Fibroblast of skin of back (primary cell): ENCODE measurements around the gene GRK4.
"Not testable (repeated sequence)": the region's sequence is repeated elsewhere in the genome, so short reads cannot be mapped to it uniquely, and the experiment has no call there.

Source experiments
- DNase-seq: peaks from one replicate; pipeline ENCODE4 v3.0.0-alpha.2; 2013

Gene GRK4

GRCh38 chr4:3041192-3042142 is 78.1 kb downstream of the GRK4 start:
- DNase-seq, result peak; percentile 80

- DNase-seq, result no peak
Observed at GRCh38 chr4:3042226-3042625, 78.9 kb downstream of the GRK4 start.

- no peak for DNase-seq
Observed at GRCh38 chr4:3043282-3044020, 80.1 kb downstream of the GRK4 start.

- DNase-seq, result peak; percentile 48
Observed at GRCh38 chr4:3044870-3045819, 81.8 kb downstream of the GRK4 start.

- no peak for DNase-seq
Observed at GRCh38 chr4:3046162-3046561, 82.8 kb downstream of the GRK4 start.

- DNase-seq, result no peak
Observed at GRCh38 chr4:3046623-3047022, 83.3 kb downstream of the GRK4 start.

GRCh38 chr4:3047464-3048286 is 84.3 kb downstream of the GRK4 start:
- peak; percentile 48 for DNase-seq

- DNase-seq, result not testable (repeated sequence)
Observed at GRCh38 chr4:3051141-3051897, 87.9 kb downstream of the GRK4 start.

GRCh38 chr4:3054169-3054759 is 90.9 kb downstream of the GRK4 start:
- DNase-seq, result no peak

GRCh38 chr4:3059943-3060342 is 96.6 kb downstream of the GRK4 start:
- no peak for DNase-seq

GRCh38 chr4:3060946-3061345 is 97.6 kb downstream of the GRK4 start:
- no peak for DNase-seq

- DNase-seq, result peak; percentile 72
Observed at GRCh38 chr4:3062471-3062870, 99.1 kb downstream of the GRK4 start.

- DNase-seq, result no peak
Observed at GRCh38 chr4:3065551-3065950, 102.2 kb downstream of the GRK4 start.

- DNase-seq, result no peak
Observed at GRCh38 chr4:3066836-3067400, 103.5 kb downstream of the GRK4 start.

- DNase-seq, result no peak
Observed at GRCh38 chr4:3067473-3068001, 104.2 kb downstream of the GRK4 start.

GRCh38 chr4:3069661-3070199 is 106.4 kb downstream of the GRK4 start:
- no peak for DNase-seq

GRCh38 chr4:3070709-3071500 is 107.5 kb downstream of the GRK4 start:
- peak; percentile 58 for DNase-seq

- DNase-seq, result no peak
Observed at GRCh38 chr4:3071811-3072210, 108.4 kb downstream of the GRK4 start.
